Spleen (tissue), 7 donors: ENCODE measurements around the gene PDE8A.

ENCODE experiments used
- CTCF ChIP-seq, 11 experiments: fragments of 200-600 bp in 7 of 11; fragments of 450-650 bp in 4 of 11; sonication (generic) in 4 of 11; IDR thresholded peaks in 8 of 11; conservative IDR thresholded peaks in 3 of 11; 1 replicate in 7 of 11; 2 replicates in 4 of 11; pipeline versions ENCODE4 v1.4.0 to v1.8.0; 2016 to 2021; ENCODE audit warnings: antibody characterized with exemption in 11 of 11, inconsistent platforms in 4 of 11, mild to moderate bottlenecking in 1 of 11
- POLR2A ChIP-seq, 3 donors: fragments of 450-650 bp; IDR thresholded peaks; one replicate each; pipeline ENCODE4 v1.5.1; 2017; ENCODE audit warnings: antibody characterized with exemption in 3 of 3, mild to moderate bottlenecking in 1 of 3
- POLR2AphosphoS5 ChIP-seq, 3 donors: sonication (generic); formaldehyde crosslinking; IDR thresholded peaks; one replicate each; pipeline ENCODE4 v1.5.1; 2017; ENCODE audit warnings: antibody characterized with exemption in 3 of 3
- donor health status: DM: no; HTN: no; CAD: no; lungs with moderate emphysema.
- donor health status: DM: no; HTN: no; CAD: no.
- donor health status: DM: no; HTN: no; CAD: no.

GRCh38 chr15:84949845-84950569, 31.6 kb upstream of the PDE8A start:
- TF ChIP-seq CTCF (IDR thresholded peaks at IDR 0.05 in 8 of 11, conservative IDR thresholded peaks at IDR 0.05 in 3 of 11) (no peak), POLR2A (IDR thresholded peaks at IDR 0.05) (no peak), POLR2AphosphoS5 (IDR thresholded peaks at IDR 0.05) (no peak)
